Measurements from ENCODE around the gene DTNB. TPM values are rescaled to one million over a fixed set of nuclear protein-coding genes. Genes with fewer than 3 reads are reported as not detected.

DTNB gene
- total and polyA plus RNA-seq, 9 donors, result 8.0 to 24.9 (median 17.5) TPM

GRCh38 chr2:25454824-25455611, 218.4 kb downstream of the DTNB start:
- Histone ChIP-seq H3K27me3 (no peaks in the 10 kb centered on the region), H3K4me3 (no peak overlapping the region), H3K4me1 (ENCODE audit: insufficient read depth) (no peaks in the 10 kb centered on the region), H3K9me3 (no peaks in the 10 kb centered on the region), H3K36me3 (no peaks in the 10 kb centered on the region), H3K27ac (no peak overlapping the region)
- intact Hi-C loops (cut with DNase I), result no loop called here
- DNase-seq, result no peak
- 92 to 94% (median 93%) methylated on average over 9 of the region's 9 CpGs for WGBS, 3 donors
- TF ChIP-seq CTCF (IDR thresholded peaks at IDR 0.05) (no peak), POLR2A (IDR thresholded peaks at IDR 0.05) (no peak), EP300 (IDR thresholded peaks at IDR 0.05) (no peak)

GRCh38 chr2:25453199-25453905, 220.0 kb downstream of the DTNB start:
- Histone ChIP-seq H3K4me1 (ENCODE audit: insufficient read depth) (no peaks in the 10 kb centered on the region), H3K27ac (no peak overlapping the region), H3K4me3 (no peak overlapping the region), H3K9me3 (no peaks in the 10 kb centered on the region), H3K27me3 (no peaks in the 10 kb centered on the region), H3K36me3 (no peaks in the 10 kb centered on the region)
- DNase-seq, result no peak
- TF ChIP-seq CTCF (IDR thresholded peaks at IDR 0.05), result no peak
- no peak for TF ChIP-seq POLR2A (IDR thresholded peaks at IDR 0.05)
- TF ChIP-seq EP300 (IDR thresholded peaks at IDR 0.05), result no peak
- intact Hi-C loops (cut with DNase I), result no loop called here
- 94 to 96% (median 94%) methylated on average over 3 of the region's 3 CpGs for WGBS, 3 donors

DNA sequence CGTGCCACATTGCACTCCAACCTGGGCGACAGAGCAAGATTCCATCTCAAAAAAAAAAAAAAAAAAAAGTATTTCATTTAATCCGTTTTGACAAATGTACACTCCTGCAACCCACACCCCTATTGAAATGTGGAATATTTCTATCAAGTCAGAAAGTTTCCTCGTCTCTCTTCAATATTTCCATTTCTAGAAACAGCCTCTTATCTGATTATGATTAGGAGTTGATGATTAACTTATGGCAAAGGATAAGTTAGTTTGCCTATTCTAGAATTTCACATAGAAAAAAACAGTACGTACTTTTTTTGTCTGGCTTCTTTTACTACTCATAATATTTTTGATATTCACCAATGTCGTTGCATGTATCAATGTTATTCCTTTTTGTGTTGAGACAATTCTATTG, 224.6 kb downstream of the DTNB start:
- no peaks in the 10 kb centered on the region for H3K27me3 ChIP-seq
- 72 to 81% (median 77%) methylated on average over 6 of the region's 6 CpGs for WGBS, 3 donors
- intact Hi-C loops (cut with DNase I), result no loop called here
- no peak overlapping the region for H3K4me3 ChIP-seq
- no peaks in the 10 kb centered on the region for H3K36me3 ChIP-seq
- H3K9me3 ChIP-seq, result no peaks in the 10 kb centered on the region
- H3K27ac ChIP-seq, result no peak overlapping the region
- DNase-seq, result no peak
- no peaks in the 10 kb centered on the region for H3K4me1 ChIP-seq (ENCODE audit: insufficient read depth)
- TF ChIP-seq CTCF (IDR thresholded peaks at IDR 0.05), result no peak
- no peak for TF ChIP-seq POLR2A (IDR thresholded peaks at IDR 0.05)
- no peak for TF ChIP-seq EP300 (IDR thresholded peaks at IDR 0.05)

DNA sequence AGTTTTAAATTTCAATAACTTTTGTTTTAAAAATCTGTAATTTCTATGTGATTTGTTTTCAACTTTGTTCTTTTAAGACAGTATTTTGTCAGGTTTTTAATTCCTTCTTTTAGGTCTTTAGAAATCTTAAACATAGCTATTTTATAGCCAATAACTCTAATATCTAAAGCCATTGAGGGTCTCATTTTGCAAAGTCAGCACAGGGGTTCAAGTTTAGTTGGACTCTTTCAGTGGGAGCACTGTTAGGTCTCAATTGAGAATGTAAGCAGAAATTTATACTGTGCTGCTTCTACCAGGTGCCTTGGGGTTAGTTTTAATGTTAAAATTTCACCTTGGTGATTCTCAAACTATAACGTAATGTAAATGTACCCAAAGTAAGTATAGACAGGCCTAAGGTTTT, 226.4 kb downstream of the DTNB start:
- TF ChIP-seq POLR2A (IDR thresholded peaks at IDR 0.05) (no peak), EP300 (IDR thresholded peaks at IDR 0.05) (no peak), CTCF (IDR thresholded peaks at IDR 0.05) (no peak)
- Histone ChIP-seq H3K9me3 (no peaks in the 10 kb centered on the region), H3K27ac (no peak overlapping the region), H3K36me3 (no peaks in the 10 kb centered on the region), H3K27me3 (no peaks in the 10 kb centered on the region), H3K4me3 (no peak overlapping the region), H3K4me1 (ENCODE audit: insufficient read depth) (no peaks in the 10 kb centered on the region)
- no peak for DNase-seq
- intact Hi-C loops (cut with DNase I), result no loop called here
- 96 to 98% (median 97%) methylated on average over 1 of the region's 1 CpG for WGBS, 3 donors

Measured in ovary (tissue), 9 donors.